PC-3 (cell line): ENCODE results near the gene FAM234A.

Experiments
- CTCF ChIP-seq: fragments of 300-600 bp; sonication (generic); conservative IDR thresholded peaks from 2 replicates; pipeline ENCODE4 v1.5.1; 2017; ENCODE audit warnings: antibody characterized with exemption, low read depth, mild to moderate bottlenecking, low read length
- EZH2 ChIP-seq: fragments of 300-600 bp; sonication (generic); IDR thresholded peaks from one replicate; pipeline ENCODE4 v1.6.1; 2017; ENCODE audit warnings: antibody characterized with exemption, mild to moderate bottlenecking, low read length; ENCODE audit not compliant: unreplicated experiment

GRCh38 chr16:229731-230281, 4.8 kb upstream of the FAM234A start:
- TF ChIP-seq CTCF (no peak), EZH2 (no peak)
